Tibial nerve (tissue), 4 donors: ENCODE measurements around the gene TRPV2.

ENCODE experiments used
- CTCF ChIP-seq, 5 experiments: fragments of 200-600 bp in 3 of 5; fragments of 450-650 bp in 2 of 5; sonication (generic) in 3 of 5; IDR thresholded peaks; one replicate each; pipeline ENCODE4 v1.5.1; 2016 to 2019; ENCODE audit warnings: antibody characterized with exemption in 5 of 5, mild to moderate bottlenecking in 3 of 5, moderate library complexity in 2 of 5
- EP300 ChIP-seq, 2 donors: sonication (generic); formaldehyde crosslinking; IDR thresholded peaks; one replicate each; pipeline ENCODE4 v1.6.1; 2017; ENCODE audit warnings: antibody characterized with exemption in 2 of 2, mild to moderate bottlenecking in 1 of 2
- POLR2A ChIP-seq, 2 donors: fragments of 450-650 bp; IDR thresholded peaks; one replicate each; pipeline ENCODE4 v1.6.1; 2017; ENCODE audit warnings: antibody characterized with exemption in 2 of 2, mild to moderate bottlenecking in 2 of 2, moderate library complexity in 2 of 2

DNA sequence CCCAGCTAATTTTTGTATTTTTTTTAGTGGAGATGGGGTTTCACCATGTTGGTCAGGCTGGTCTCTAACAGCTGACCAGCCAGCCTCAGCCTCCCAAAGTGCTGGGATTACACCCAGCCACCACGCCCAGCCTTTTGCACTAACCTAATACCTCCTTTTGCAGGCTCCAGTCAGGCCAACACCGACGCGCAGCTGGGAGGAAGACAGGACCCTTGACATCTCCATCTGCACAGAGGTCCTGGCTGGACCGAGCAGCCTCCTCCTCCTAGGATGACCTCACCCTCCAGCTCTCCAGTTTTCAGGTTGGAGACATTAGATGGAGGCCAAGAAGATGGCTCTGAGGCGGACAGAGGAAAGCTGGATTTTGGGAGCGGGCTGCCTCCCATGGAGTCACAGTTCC, 2.0 kb downstream of the TRPV2 start:
- TF ChIP-seq CTCF (IDR thresholded peaks at IDR 0.05) (no peak), POLR2A (IDR thresholded peaks at IDR 0.05) (no peak), EP300 (IDR thresholded peaks at IDR 0.05) (no peak)
